ENCODE results near the gene ERC2.
"Not testable (repeated sequence)": the region's sequence is repeated elsewhere in the genome, so short reads cannot be mapped to it uniquely, and the experiment has no call there.

Gene ERC2

GRCh38 chr3:56303487-56303886, 164.8 kb downstream of the ERC2 start:
- no peak for DNase-seq

GRCh38 chr3:56302417-56302816, 165.8 kb downstream of the ERC2 start:
- DNase-seq = no peak

- no peak for DNase-seq
Observed at GRCh38 chr3:56297281-56297840, 170.9 kb downstream of the ERC2 start.

GRCh38 chr3:56296361-56296760, 171.9 kb downstream of the ERC2 start:
- DNase-seq = no peak

GRCh38 chr3:56295161-56295560, 173.1 kb downstream of the ERC2 start:
- DNase-seq = no peak

- DNase-seq = no peak
Observed at GRCh38 chr3:56294286-56294685, 174.0 kb downstream of the ERC2 start.

- no peak for DNase-seq
Observed at GRCh38 chr3:56291953-56292352, 176.3 kb downstream of the ERC2 start.

- no peak for DNase-seq
Observed at GRCh38 chr3:56291244-56291680, 177.0 kb downstream of the ERC2 start.

GRCh38 chr3:56290374-56290773, 177.9 kb downstream of the ERC2 start:
- no peak for DNase-seq

- DNase-seq = no peak
Observed at GRCh38 chr3:56288258-56288657, 180.0 kb downstream of the ERC2 start.

- DNase-seq = no peak
Observed at GRCh38 chr3:56282341-56282740, 185.9 kb downstream of the ERC2 start.

GRCh38 chr3:56277236-56277635, 191.0 kb downstream of the ERC2 start:
- DNase-seq = no peak

- DNase-seq = no peak
Observed at GRCh38 chr3:56275120-56275519, 193.1 kb downstream of the ERC2 start.

GRCh38 chr3:56269755-56270535, 198.3 kb downstream of the ERC2 start:
- no peak for DNase-seq

- DNase-seq = no peak
Observed at GRCh38 chr3:56268616-56269383, 199.5 kb downstream of the ERC2 start.

GRCh38 chr3:56261852-56262251, 206.4 kb downstream of the ERC2 start:
- not testable (repeated sequence) for DNase-seq

GRCh38 chr3:56260262-56260661, 208.0 kb downstream of the ERC2 start:
- DNase-seq = no peak

GRCh38 chr3:56257826-56258225, 210.4 kb downstream of the ERC2 start:
- no peak for DNase-seq

GRCh38 chr3:56254835-56255234, 213.4 kb downstream of the ERC2 start:
- no peak for DNase-seq

GRCh38 chr3:56253941-56254665, 214.2 kb downstream of the ERC2 start:
- no peak for DNase-seq

- peak; percentile 11 for DNase-seq
Observed at GRCh38 chr3:56251343-56251945, 216.8 kb downstream of the ERC2 start.

GRCh38 chr3:56248021-56248420, 220.2 kb downstream of the ERC2 start:
- no peak for DNase-seq

- DNase-seq = no peak
Observed at GRCh38 chr3:56238299-56238698, 230.0 kb downstream of the ERC2 start.

Measured in NCI-H774 (cell line).